B cell (primary cell): ENCODE measurements around the gene HIGD1A. TPM values are rescaled to one million over a fixed set of nuclear protein-coding genes. Genes with fewer than 3 reads are reported as not detected.

Experiments used
- ATAC-seq: fragments of 200-7000 bp; cut with Tn5 transposase; one replicate; pipeline ENCODE4 v1.10.0; 2021; ENCODE audit warnings: low read depth, mild to moderate bottlenecking, moderate number of reproducible peaks, moderate library complexity
- CTCF ChIA-PET: fragments of 350-600 bp; sonication (Branson Sonifier 250); formaldehyde crosslinking; loops from one replicate; lab custom pipeline; 2021; ENCODE audit warnings: antibody characterized with exemption, inconsistent platforms; lab: Charles Lee
- POLR2A ChIA-PET: fragments of 350-600 bp; sonication (Branson Sonifier 250); formaldehyde crosslinking; loops from one replicate; lab custom pipeline; 2021; ENCODE audit warnings: antibody characterized with exemption; lab: Charles Lee
- DNase-seq: peaks from one replicate; pipeline ENCODE4 v3.0.0; 2013
- H2AFZ ChIP-seq: 2 replicates; pipeline ENCODE4 v1.6.1; 2012; ENCODE audit warnings: mild to moderate bottlenecking, low read depth, low read length; ENCODE audit not compliant: insufficient read depth, poor library complexity, severe bottlenecking
- H3K27ac ChIP-seq, 2 donors: 1 replicate in 1 of 2; 2 replicates in 1 of 2; pipeline ENCODE4 v1.5.1; 2012 to 2013; ENCODE audit warnings: low read length in 2 of 2, mild to moderate bottlenecking in 2 of 2, moderate library complexity in 1 of 2
- H3K27me3 ChIP-seq, 4 experiments: fragments of 200-600 bp in 1 of 4; sonication (generic) in 1 of 4; replicated peaks in 1 of 4; 1 replicate in 2 of 4; 2 replicates in 2 of 4; pipeline versions ENCODE4 v1.6.1 to v1.7.0; 2013 to 2016; ENCODE audit warnings: low read length in 3 of 4, mild to moderate bottlenecking in 2 of 4, mixed read lengths in 1 of 4, moderate library complexity in 1 of 4; ENCODE audit not compliant: insufficient read depth in 4 of 4, control insufficient read depth in 3 of 4; ENCODE audit errors: control extremely low read depth in 1 of 4
- H3K36me3 ChIP-seq, 2 experiments: replicated peaks in 1 of 2; 1 replicate in 1 of 2; 2 replicates in 1 of 2; pipeline versions ENCODE4 v1.6.1 to v1.7.1; 2013; ENCODE audit warnings: low read length in 1 of 2; ENCODE audit not compliant: insufficient read depth in 2 of 2, control insufficient read depth in 1 of 2; ENCODE audit errors: control extremely low read depth in 1 of 2, extremely low read depth in 1 of 2
- H3K4me1 ChIP-seq, 2 donors: fragments of 200-600 bp in 1 of 2; sonication (generic) in 1 of 2; 1 replicate in 1 of 2; 2 replicates in 1 of 2; pipeline versions ENCODE4 v1.5.1 to v1.6.1; 2013 to 2017; ENCODE audit warnings: low read length in 2 of 2; ENCODE audit not compliant: control insufficient read depth in 2 of 2, insufficient read depth in 2 of 2
- H3K4me2 ChIP-seq: replicated peaks from 2 replicates; pipeline ENCODE3; 2012; ENCODE audit warnings: mild to moderate bottlenecking, low read depth, low read length; ENCODE audit not compliant: poor library complexity, severe bottlenecking
- H3K4me3 ChIP-seq, 5 experiments: fragments of 200-600 bp in 1 of 5; sonication (generic) in 1 of 5; 1 replicate in 3 of 5; 2 replicates in 2 of 5; pipeline versions ENCODE4 v1.5.1 to v1.7.0; 2011 to 2016; ENCODE audit warnings: low read length in 4 of 5, mild to moderate bottlenecking in 4 of 5, low read depth in 2 of 5, control low read depth in 1 of 5, moderate library complexity in 1 of 5; ENCODE audit not compliant: insufficient read depth in 1 of 5; ENCODE audit errors: control extremely low read depth in 1 of 5, extremely low read depth in 1 of 5
- H3K79me2 ChIP-seq: fragments of 200-600 bp; sonication (generic); one replicate; pipeline ENCODE4 v1.6.0; 2016; ENCODE audit warnings: low read length; ENCODE audit not compliant: control insufficient read depth, insufficient read depth
- H3K9ac ChIP-seq: fragments of 200-600 bp; sonication (generic); 2 replicates; pipeline ENCODE4 v1.6.1; 2017; ENCODE audit warnings: mild to moderate bottlenecking, low read length, moderate library complexity
- H3K9me3 ChIP-seq, 3 donors: one replicate each; pipeline versions ENCODE4 v1.6.1 to v1.7.1; 2013; ENCODE audit warnings: low read length in 2 of 3; ENCODE audit not compliant: control insufficient read depth in 2 of 3, insufficient read depth in 1 of 3; ENCODE audit errors: control extremely low read depth in 1 of 3
- H4K20me1 ChIP-seq: 2 replicates; pipeline ENCODE4 v1.6.0; 2012; ENCODE audit warnings: mild to moderate bottlenecking, low read length; ENCODE audit not compliant: insufficient read depth, control insufficient read depth, poor library complexity, severe bottlenecking
- H3K27ac Mint-ChIP-seq: one replicate; pipeline ENCODE4 v1.8.0; 2021; ENCODE audit warnings: mixed read lengths
- H3K27me3 Mint-ChIP-seq: one replicate; pipeline ENCODE4 v1.8.0; 2021; ENCODE audit warnings: mixed read lengths
- H3K4me1 Mint-ChIP-seq: one replicate; pipeline ENCODE4 v1.8.0; 2021; ENCODE audit warnings: mixed read lengths
- H3K4me3 Mint-ChIP-seq: one replicate; pipeline ENCODE4 v1.8.0; 2021; ENCODE audit warnings: mixed read lengths
- H3K9me3 Mint-ChIP-seq: one replicate; pipeline ENCODE4 v1.8.0; 2022; ENCODE audit warnings: mixed read lengths; ENCODE audit not compliant: insufficient read depth
- EZH2 ChIP-seq: IDR thresholded peaks from 2 replicates; pipeline ENCODE4 v1.6.1; 2012; ENCODE audit warnings: borderline replicate concordance, low read depth, mild to moderate bottlenecking, moderate library complexity, low read length; ENCODE audit not compliant: insufficient read depth, poor library complexity, severe bottlenecking
- WGBS: methylation state at CpG from one replicate; pipeline ENCODE4 v1.1.5; 2013; ENCODE audit warnings: missing lambda C conversion rate; ENCODE audit not compliant: insufficient coverage; 5-methylcytosine and 5-hydroxymethylcytosine counted together
- intact Hi-C: fragments of 100-400 bp; cut with micrococcal nuclease; formaldehyde crosslinking; loops from one replicate; pipeline ENCODE4 v1.10.0; 2022
- polyA plus RNA-seq: library from polyadenylated mRNA; depleted of rRNA; stranded (reverse); fragments of >200 nt; gene quantifications from 2 replicates; pipeline ENCODE4 v1.2.3, GENCODE V29; 2012
- total RNA-seq, 2 donors: library from RNA; stranded (reverse); fragments of 120-200 nt in 1 of 2; gene quantifications; 1 replicate in 1 of 2; 2 replicates in 1 of 2; pipeline versions ENCODE4 v1.2.3 to v1.2.4, GENCODE V29; 2013 to 2022
- TF ChIP-seq, protein P1 (sequence below): fragments of 200-600 bp; IDR thresholded peaks from one replicate; pipeline ENCODE4 v1.8.0; 2022; ENCODE audit warnings: antibody characterized with exemption, mild to moderate bottlenecking

Gene HIGD1A
- total and polyA plus RNA-seq, 2 donors (not counting 1 experiment from before 2014, with no cell fraction given): 14.2 to 16.5 TPM

DNA sequence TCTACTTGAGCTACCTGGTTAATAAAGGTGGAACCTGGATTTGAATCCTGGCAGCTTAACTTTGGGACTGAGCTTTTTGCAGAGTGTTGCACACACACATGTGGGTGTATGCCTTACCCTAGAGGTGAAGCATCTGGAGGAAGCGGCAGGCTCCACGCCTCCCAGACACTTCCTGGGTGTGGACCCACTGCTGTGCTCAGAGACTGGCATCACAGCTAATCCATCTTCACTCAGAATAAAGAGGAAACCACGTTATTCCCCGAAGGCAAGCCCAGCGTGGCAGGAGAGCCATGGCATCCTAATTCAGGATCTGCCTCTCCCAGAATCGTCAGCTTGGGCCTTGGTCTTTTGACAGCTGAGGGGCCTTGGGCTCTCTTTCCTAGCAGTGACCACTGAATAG lies 56.7 kb downstream of the HIGD1A start:
- WGBS: 48% methylated on average over 6 of the region's 6 CpGs
- intact Hi-C loops: no loop called here
- ATAC-seq (no peak), DNase-seq (no peak)
- no peak for TF ChIP-seq EZH2
- TF ChIP-seq, protein P1, sequence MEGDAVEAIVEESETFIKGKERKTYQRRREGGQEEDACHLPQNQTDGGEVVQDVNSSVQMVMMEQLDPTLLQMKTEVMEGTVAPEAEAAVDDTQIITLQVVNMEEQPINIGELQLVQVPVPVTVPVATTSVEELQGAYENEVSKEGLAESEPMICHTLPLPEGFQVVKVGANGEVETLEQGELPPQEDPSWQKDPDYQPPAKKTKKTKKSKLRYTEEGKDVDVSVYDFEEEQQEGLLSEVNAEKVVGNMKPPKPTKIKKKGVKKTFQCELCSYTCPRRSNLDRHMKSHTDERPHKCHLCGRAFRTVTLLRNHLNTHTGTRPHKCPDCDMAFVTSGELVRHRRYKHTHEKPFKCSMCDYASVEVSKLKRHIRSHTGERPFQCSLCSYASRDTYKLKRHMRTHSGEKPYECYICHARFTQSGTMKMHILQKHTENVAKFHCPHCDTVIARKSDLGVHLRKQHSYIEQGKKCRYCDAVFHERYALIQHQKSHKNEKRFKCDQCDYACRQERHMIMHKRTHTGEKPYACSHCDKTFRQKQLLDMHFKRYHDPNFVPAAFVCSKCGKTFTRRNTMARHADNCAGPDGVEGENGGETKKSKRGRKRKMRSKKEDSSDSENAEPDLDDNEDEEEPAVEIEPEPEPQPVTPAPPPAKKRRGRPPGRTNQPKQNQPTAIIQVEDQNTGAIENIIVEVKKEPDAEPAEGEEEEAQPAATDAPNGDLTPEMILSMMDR: no peak
- ChIA-PET CTCF (interaction anchor here (0.9 to 1.4 kb wide), 2 partner anchors 9 to 35 kb away, joined by 3 read pairs; no protein-coding TSS in a partner anchor), POLR2A (interaction anchor here (0.7 kb wide), 1 partner anchor 94 kb away, joined by 4 read pairs; no protein-coding TSS in a partner anchor)
- H3K27ac Mint-ChIP-seq: no peak overlapping the region
- peaks cover 13% of the 10 kb centered on the region for H3K4me1 Mint-ChIP-seq
- H3K27me3 Mint-ChIP-seq: no peaks in the 10 kb centered on the region
- H3K36me3 ChIP-seq: no peaks in the 10 kb centered on the region
- H3K4me3 Mint-ChIP-seq: no peak overlapping the region
- no peaks in the 10 kb centered on the region for H4K20me1 ChIP-seq
- no peaks in the 10 kb centered on the region for H3K79me2 ChIP-seq
- H3K9ac ChIP-seq: no peak overlapping the region
- peaks cover 0 to 3% of the 10 kb centered on the region in 2 donors for H3K4me1 ChIP-seq
- no peaks in the 10 kb centered on the region for H3K9me3 Mint-ChIP-seq
- H3K4me3 ChIP-seq: no peak overlapping the region
- H3K9me3 ChIP-seq: no peaks in the 10 kb centered on the region
- H3K27me3 ChIP-seq: no peaks in the 10 kb centered on the region
- H3K4me2 ChIP-seq: no peak overlapping the region
- no peak overlapping the region for H3K27ac ChIP-seq
- H2AFZ ChIP-seq: no peak overlapping the region

DNA sequence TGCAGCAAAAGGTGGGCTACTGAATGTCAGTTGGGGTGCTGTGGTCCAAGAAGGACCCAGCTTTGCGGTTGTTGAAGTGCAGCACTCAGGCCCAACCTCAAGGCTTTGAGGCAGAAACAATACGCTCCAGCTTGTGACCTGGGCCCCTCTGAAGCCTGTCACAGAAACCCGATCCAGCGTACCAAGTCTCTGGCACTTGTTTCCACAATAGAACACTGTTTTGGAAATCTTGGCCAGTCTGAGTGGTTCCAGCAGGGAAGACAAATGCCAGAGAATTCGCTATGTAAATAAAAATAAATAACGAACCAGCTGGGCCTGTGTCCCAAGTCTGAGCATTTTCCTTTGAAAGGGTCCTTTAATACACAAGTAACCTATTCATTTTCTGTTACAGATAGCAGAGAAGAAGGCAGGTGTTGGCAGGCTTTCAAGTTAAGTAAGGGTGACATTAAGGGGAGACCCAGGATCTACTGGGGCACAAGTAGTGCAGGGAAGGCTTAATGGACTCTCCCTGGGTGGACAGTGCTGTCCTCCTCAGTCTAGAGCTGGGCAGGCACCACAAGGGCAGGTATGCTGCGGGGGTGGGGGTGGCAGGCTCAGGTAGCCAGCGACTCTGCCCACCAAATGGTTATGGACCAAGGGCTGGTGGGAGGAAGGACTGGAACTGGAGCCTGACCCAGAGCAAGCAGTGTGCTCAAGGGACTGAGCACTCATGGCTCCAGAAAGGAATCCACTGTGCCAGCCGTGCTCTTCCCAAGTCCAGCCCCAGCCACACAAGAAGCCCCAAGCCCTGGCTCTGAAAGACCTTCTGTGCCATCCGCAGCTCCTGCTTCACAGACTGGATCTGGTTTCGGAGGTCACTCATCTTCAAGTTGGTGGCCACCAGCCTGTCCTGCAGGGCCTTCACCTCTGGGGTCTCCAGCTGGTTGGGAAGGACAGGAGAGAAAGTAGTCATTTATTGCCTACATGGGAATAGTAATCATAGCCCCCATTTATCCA lies 57.5 kb downstream of the HIGD1A start:
- H3K27ac ChIP-seq: no peak overlapping the region
- H3K79me2 ChIP-seq: no peaks in the 10 kb centered on the region
- H2AFZ ChIP-seq: no peak overlapping the region
- DNase-seq (no peak), ATAC-seq (no peak)
- Mint-ChIP-seq H3K27ac (no peak overlapping the region), H3K4me1 (peaks cover 13% of the 10 kb centered on the region), H3K9me3 (no peaks in the 10 kb centered on the region), H3K27me3 (no peaks in the 10 kb centered on the region), H3K4me3 (no peak overlapping the region)
- CTCF ChIA-PET: interaction anchor here (0.9 to 2.8 kb wide), 3 partner anchors 10 to 81 kb away, joined by 3 to 13 read pairs (median 3); no protein-coding TSS in a partner anchor
- intact Hi-C loops: no loop called here
- no peaks in the 10 kb centered on the region for H3K9me3 ChIP-seq
- TF ChIP-seq EZH2: no peak
- TF ChIP-seq, protein P1: no peak
- H3K36me3 ChIP-seq: no peaks in the 10 kb centered on the region
- 98% methylated on average over 9 of the region's 11 CpGs for WGBS
- no peak overlapping the region for H3K4me3 ChIP-seq
- H3K9ac ChIP-seq: no peak overlapping the region
- no peaks in the 10 kb centered on the region for H3K27me3 ChIP-seq
- H4K20me1 ChIP-seq: no peaks in the 10 kb centered on the region
- POLR2A ChIA-PET: no interaction called here
- no peak overlapping the region for H3K4me2 ChIP-seq
- peaks cover 0 to 3% of the 10 kb centered on the region in 2 donors for H3K4me1 ChIP-seq
